Measurements from ENCODE around the gene FBXO21.
"Not testable (repeated sequence)": the region's sequence is repeated elsewhere in the genome, so short reads cannot be mapped to it uniquely, and the experiment has no call there.

- TF ChIP-seq CTCF, POLR2A, EP300 (IDR thresholded peaks at IDR 0.05): not testable (repeated sequence)
These were observed 2.3 kb upstream of the FBXO21 start for GRCh38 chr12:117192581-117192980.
